ENCODE results near the gene FAM118B. TPM values are rescaled to one million over a fixed set of nuclear protein-coding genes. Genes with fewer than 3 reads are reported as not detected.

Gene FAM118B
- total and polyA plus RNA-seq, 2 donors from 2014 or later: 14.0 to 21.5 TPM

GRCh38 chr11:126263489-126263888, 51.9 kb downstream of the FAM118B start:
- Histone ChIP-seq H3K9ac (ENCODE audit: low read length in 3 of 3) (no peak overlapping the region), H3K9me3 (ENCODE audit: control insufficient read depth in 2 of 3, insufficient read depth in 1 of 3, low read length in 3 of 3) (no peaks in the 10 kb centered on the region), H3K4me1 (ENCODE audit: control insufficient read depth in 2 of 3, insufficient read depth in 2 of 3, low read depth in 1 of 3, low read length in 3 of 3) (peaks cover 2 to 7% (median 5%) of the 10 kb centered on the region in 3 donors), H3K27ac (ENCODE audit: low read depth in 2 of 2, low read length in 2 of 2) (no peak overlapping the region), H3K4me3 (ENCODE audit: low read length in 3 of 3) (no peak overlapping the region), H3K36me3 (ENCODE audit: control insufficient read depth in 2 of 3, insufficient read depth in 3 of 3, low read length in 3 of 3) (peaks cover 20 to 57% (median 46%) of the 10 kb centered on the region in 3 donors), H3K27me3 (ENCODE audit: control insufficient read depth, insufficient read depth, low read length) (no peaks in the 10 kb centered on the region)
- FAIRE-seq (no peak), DNase-seq (no peak)
- intact Hi-C loops (cut with DNase I): no loop called here
- TF ChIP-seq CTCF (IDR thresholded peaks at IDR 0.05; ENCODE audit: borderline replicate concordance, extremely low read depth, insufficient read depth): no peak

GRCh38 chr11:126265811-126266210, 54.2 kb downstream of the FAM118B start:
- Histone ChIP-seq H3K4me3 (ENCODE audit: low read length in 3 of 3) (no peak overlapping the region), H3K36me3 (ENCODE audit: control insufficient read depth in 2 of 3, insufficient read depth in 3 of 3, low read length in 3 of 3) (peaks cover 20 to 57% (median 46%) of the 10 kb centered on the region in 3 donors), H3K9ac (ENCODE audit: low read length in 3 of 3) (no peak overlapping the region), H3K9me3 (ENCODE audit: control insufficient read depth in 2 of 3, insufficient read depth in 1 of 3, low read length in 3 of 3) (no peaks in the 10 kb centered on the region), H3K27me3 (ENCODE audit: control insufficient read depth, insufficient read depth, low read length) (no peaks in the 10 kb centered on the region), H3K27ac (ENCODE audit: low read depth in 2 of 2, low read length in 2 of 2) (no peak overlapping the region), H3K4me1 (ENCODE audit: control insufficient read depth in 2 of 3, insufficient read depth in 2 of 3, low read depth in 1 of 3, low read length in 3 of 3) (peaks cover 2 to 13% (median 7%) of the 10 kb centered on the region in 3 donors)
- intact Hi-C loops (cut with DNase I): no loop called here
- no peak for DNase-seq
- TF ChIP-seq CTCF (IDR thresholded peaks at IDR 0.05; ENCODE audit: borderline replicate concordance, extremely low read depth, insufficient read depth): no peak
- FAIRE-seq: no peak

GRCh38 chr11:126267650-126268049, 56.1 kb downstream of the FAM118B start:
- DNase-seq: no peak
- no peaks in the 10 kb centered on the region for H3K9me3 ChIP-seq (ENCODE audit: control insufficient read depth in 2 of 3, insufficient read depth in 1 of 3, low read length in 3 of 3)

More at GRCh38 chr11:126267650-126268049, 56.1 kb downstream of the FAM118B start:
- no peaks in the 10 kb centered on the region for H3K27me3 ChIP-seq (ENCODE audit: control insufficient read depth, insufficient read depth, low read length)
- TF ChIP-seq CTCF (IDR thresholded peaks at IDR 0.05; ENCODE audit: borderline replicate concordance, extremely low read depth, insufficient read depth): no peak
- H3K4me3 ChIP-seq (ENCODE audit: low read length in 3 of 3): peak overlapping the region; percentile 89 to 94 (median 93)
- no peak for FAIRE-seq
- peak overlapping the region in 1 of 2 donors; percentile 28 for H3K27ac ChIP-seq (ENCODE audit: low read depth in 2 of 2, low read length in 2 of 2)
- intact Hi-C loops (cut with DNase I): no loop called here
- H3K9ac ChIP-seq (ENCODE audit: low read length in 3 of 3): peak overlapping the region; percentile 84 to 96 (median 96)
- peaks cover 20 to 43% (median 39%) of the 10 kb centered on the region in 3 donors for H3K36me3 ChIP-seq (ENCODE audit: control insufficient read depth in 2 of 3, insufficient read depth in 3 of 3, low read length in 3 of 3)
- peaks cover 2 to 13% (median 7%) of the 10 kb centered on the region in 3 donors for H3K4me1 ChIP-seq (ENCODE audit: control insufficient read depth in 2 of 3, insufficient read depth in 2 of 3, low read depth in 1 of 3, low read length in 3 of 3)

Measured in kidney (tissue), 14 donors.